Measurements from ENCODE around the gene CCDC122.

CCDC122 gene

GRCh38 chr13:43878892-43879754, at the start of gene CCDC122:
TSS of gene CCDC122 (minus strand) at chr13:43879740. CDS start at chr13:43869376, 10,364 bp downstream.
- DNase-seq (ENCODE audit: insufficient read length, low spot score) (no peak), FAIRE-seq (no peak)
- no peak for TF ChIP-seq CTCF (IDR thresholded peaks at IDR 0.05; ENCODE audit: insufficient read depth, missing control alignments)

- DNase-seq (ENCODE audit: insufficient read length, low spot score), result no peak
- no peak for FAIRE-seq
- TF ChIP-seq CTCF (IDR thresholded peaks at IDR 0.05; ENCODE audit: insufficient read depth, missing control alignments), result no peak
Observed at GRCh38 chr13:43924549-43925245, 45.2 kb upstream of the CCDC122 start.

GRCh38 chr13:43920965-43921674, 41.6 kb upstream of the CCDC122 start:
- DNase-seq (ENCODE audit: insufficient read length, low spot score), result no peak

GRCh38 chr13:43918636-43919035, 39.1 kb upstream of the CCDC122 start:
- TF ChIP-seq CTCF (IDR thresholded peaks at IDR 0.05; ENCODE audit: insufficient read depth, missing control alignments), result no peak
- no peak for DNase-seq (ENCODE audit: insufficient read length, low spot score)
- no peak for FAIRE-seq

More at GRCh38 chr13:43920965-43921674, 41.6 kb upstream of the CCDC122 start:
- no peak for TF ChIP-seq CTCF (IDR thresholded peaks at IDR 0.05; ENCODE audit: insufficient read depth, missing control alignments)
- FAIRE-seq, result no peak

DNA sequence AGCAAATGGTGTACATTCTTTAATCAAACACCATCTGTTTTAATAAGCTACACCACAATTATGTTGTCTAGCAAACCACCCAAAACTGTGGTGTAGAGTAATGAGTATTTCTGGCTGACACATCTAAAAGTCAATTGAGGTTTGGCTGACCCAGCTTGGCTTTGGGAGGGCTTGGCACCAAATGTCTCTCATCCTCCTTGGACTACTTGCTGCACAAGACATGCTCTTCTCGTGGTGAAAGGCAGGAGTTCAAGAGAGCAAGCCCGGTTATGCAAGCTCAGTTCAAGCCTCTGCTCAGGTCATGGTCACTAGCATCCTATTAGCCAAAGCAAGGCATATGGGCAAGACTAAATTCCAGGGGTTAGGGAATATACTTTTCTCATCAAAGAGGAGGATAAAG, 37.3 kb upstream of the CCDC122 start:
- no peak for FAIRE-seq
- no peak for DNase-seq (ENCODE audit: insufficient read length, low spot score)
- no peak for TF ChIP-seq CTCF (IDR thresholded peaks at IDR 0.05; ENCODE audit: insufficient read depth, missing control alignments)

- DNase-seq (ENCODE audit: insufficient read length, low spot score), result no peak
- no peak for FAIRE-seq
- no peak for TF ChIP-seq CTCF (IDR thresholded peaks at IDR 0.05; ENCODE audit: insufficient read depth, missing control alignments)
Observed at GRCh38 chr13:43915451-43915850, 35.9 kb upstream of the CCDC122 start.

All from D721Med (cell line).